Subcutaneous adipose tissue (tissue), 4 donors: ENCODE data around the gene PKP1. TPM values are rescaled to one million over a fixed set of nuclear protein-coding genes. Genes with fewer than 3 reads are reported as not detected.

Source experiments
- total RNA-seq, 4 donors: library from RNA; depleted of rRNA; stranded (reverse); fragments of >200 nt; gene quantifications; one replicate each; pipeline ENCODE4 v1.1.0, GENCODE V29; 2016
- TF ChIP-seq, protein P1 (sequence below): fragments of 450-650 bp; IDR thresholded peaks from one replicate; pipeline ENCODE4 v1.5.1; 2016; ENCODE audit warnings: low read depth, mild to moderate bottlenecking, control low read depth, antibody characterized with exemption, moderate library complexity

Gene PKP1
- total RNA-seq, 4 donors from 2014 or later = 0.51 to 13.6 (median 6.2) TPM

DNA sequence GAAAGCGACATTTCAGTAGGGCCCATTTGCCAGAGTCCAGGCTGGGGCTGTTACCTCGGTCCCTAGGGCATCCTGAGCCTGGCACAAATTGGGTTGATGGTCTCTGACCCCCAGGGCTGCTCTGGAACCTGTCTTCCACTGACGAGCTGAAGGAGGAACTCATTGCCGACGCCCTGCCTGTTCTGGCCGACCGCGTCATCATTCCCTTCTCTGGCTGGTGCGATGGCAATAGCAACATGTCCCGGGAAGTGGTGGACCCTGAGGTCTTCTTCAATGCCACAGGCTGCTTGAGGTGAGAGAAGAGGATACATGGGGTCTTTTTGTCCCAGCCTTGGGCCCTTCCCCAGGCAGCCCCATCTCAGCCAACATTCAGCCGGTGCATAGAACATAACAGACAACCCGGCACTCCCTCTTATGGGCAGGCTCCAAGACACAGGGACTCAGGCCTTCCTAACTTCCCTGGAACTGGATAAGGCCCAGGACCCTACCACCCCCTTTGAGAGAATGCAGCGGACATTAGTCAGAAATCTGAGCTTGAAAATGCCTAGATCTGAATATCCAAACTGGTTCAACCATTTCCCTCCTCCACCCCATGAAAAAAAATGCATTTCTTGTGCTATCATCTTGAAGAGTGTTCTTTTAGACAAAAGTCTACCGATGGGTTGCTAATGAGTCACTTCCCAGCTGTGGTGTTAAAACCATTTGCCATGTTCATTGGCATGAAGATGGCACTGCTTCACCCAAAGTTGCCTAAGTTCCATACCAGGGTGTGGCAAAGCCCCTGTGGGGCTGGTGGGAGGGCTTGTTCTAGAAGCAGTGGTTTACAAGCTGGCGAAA lies 35.4 kb downstream of the PKP1 start:
- TF ChIP-seq, protein P1, sequence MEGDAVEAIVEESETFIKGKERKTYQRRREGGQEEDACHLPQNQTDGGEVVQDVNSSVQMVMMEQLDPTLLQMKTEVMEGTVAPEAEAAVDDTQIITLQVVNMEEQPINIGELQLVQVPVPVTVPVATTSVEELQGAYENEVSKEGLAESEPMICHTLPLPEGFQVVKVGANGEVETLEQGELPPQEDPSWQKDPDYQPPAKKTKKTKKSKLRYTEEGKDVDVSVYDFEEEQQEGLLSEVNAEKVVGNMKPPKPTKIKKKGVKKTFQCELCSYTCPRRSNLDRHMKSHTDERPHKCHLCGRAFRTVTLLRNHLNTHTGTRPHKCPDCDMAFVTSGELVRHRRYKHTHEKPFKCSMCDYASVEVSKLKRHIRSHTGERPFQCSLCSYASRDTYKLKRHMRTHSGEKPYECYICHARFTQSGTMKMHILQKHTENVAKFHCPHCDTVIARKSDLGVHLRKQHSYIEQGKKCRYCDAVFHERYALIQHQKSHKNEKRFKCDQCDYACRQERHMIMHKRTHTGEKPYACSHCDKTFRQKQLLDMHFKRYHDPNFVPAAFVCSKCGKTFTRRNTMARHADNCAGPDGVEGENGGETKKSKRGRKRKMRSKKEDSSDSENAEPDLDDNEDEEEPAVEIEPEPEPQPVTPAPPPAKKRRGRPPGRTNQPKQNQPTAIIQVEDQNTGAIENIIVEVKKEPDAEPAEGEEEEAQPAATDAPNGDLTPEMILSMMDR = no peak

DNA sequence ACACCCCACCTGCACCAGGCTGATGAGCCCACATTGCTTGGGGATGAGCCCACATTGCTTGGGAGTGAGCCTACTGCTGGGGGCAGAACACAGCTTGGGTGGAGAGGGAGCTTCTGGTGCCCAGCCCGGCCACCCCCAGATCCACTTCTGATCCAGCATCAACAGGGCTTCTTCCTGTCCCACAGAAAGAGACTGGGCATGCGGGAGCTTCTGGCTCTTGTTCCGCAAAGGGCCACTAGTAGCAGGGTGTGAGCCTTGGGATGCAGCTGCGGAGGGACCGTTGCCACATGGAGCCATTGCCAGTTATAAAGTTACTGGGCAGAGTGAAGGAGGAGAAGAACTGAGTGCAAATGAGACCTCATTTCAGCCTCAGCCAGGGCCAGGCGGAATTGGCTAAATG lies 36.3 kb downstream of the PKP1 start:
- TF ChIP-seq, protein P1 = no peak

DNA sequence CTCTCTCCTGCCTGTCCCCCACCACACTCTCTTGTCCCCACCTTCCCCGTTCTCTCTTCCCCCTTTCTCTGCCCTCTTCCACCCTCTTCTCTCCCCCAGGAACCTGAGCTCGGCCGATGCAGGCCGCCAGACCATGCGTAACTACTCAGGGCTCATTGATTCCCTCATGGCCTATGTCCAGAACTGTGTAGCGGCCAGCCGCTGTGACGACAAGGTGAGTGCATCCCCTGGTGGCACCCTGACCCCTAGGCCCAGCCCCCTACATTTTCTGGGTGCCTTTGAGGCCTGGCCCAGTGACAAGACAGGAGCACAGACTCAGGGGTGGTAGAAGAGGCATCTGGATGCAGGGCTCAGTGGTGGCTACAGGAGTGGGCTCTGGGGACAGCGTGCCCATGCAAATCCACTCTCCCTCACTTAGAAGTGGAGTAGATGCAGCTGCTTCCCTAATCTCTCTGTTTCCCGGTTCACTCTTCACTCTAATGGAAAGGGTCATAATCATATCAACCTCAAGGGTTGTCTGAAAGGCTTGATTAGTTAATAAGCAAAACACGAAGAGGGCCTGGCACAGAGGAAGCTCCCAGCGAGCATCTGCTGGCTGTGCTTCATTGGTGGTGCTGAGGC lies 37.0 kb downstream of the PKP1 start:
- TF ChIP-seq, protein P1 = no peak

DNA sequence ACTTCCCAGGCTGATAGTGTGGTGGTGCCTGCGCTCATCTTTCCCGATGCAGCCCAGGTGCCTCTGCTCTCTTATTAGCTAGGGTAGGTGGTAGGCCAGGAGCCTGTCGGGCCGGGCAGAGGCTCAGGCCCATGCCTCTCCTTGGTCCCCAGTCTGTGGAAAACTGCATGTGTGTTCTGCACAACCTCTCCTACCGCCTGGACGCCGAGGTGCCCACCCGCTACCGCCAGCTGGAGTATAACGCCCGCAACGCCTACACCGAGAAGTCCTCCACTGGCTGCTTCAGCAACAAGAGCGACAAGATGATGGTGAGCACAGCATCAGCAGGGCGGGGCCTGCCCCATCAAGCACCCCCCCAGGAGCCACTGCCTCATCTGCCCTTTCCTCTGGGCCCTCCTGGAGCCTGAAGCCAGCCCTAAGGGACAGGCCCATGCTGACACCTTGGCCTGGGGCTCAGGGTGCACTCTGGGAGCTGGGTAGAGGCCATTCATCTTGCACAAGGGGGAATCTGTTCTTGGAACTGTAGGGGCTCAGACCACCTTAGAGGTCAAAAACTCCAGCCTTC lies 38.6 kb downstream of the PKP1 start:
- TF ChIP-seq, protein P1 = no peak

DNA sequence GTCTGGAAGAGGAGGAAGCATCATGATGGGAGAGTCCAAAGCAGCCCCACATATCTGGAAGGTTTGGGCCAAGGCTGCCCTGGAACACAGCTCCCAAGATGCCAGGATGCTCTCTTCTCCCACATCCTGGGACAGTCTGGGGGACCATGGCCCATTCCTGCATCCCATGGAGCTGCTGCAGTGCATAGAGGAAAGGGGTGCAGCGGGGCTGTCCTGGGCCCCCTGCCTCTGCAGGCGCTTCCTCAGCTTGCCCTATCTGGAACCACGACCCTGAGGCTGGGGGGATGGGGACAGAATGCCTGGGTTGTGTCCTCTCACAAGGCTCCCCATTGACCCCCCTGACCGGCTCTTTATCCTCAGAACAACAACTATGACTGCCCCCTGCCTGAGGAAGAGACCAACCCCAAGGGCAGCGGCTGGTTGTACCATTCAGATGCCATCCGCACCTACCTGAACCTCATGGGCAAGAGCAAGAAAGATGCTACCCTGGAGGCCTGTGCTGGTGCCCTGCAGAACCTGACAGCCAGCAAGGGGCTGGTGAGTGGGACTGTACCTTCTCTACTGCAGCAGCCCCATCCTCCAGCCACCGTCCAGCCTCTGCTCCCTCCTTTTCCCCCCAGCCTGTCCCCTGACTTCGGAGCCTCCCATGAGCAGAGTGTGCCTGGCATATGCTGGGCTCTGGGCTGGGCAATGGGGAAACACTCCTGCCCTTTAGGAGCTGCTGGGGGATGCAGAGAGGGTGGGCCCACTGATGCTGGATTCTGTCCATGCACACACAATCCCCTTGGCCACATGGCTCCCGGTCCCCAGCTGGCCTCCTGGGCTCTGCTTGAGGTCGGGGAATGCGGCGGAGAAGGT lies 39.6 kb downstream of the PKP1 start:
- TF ChIP-seq, protein P1 = no peak

DNA sequence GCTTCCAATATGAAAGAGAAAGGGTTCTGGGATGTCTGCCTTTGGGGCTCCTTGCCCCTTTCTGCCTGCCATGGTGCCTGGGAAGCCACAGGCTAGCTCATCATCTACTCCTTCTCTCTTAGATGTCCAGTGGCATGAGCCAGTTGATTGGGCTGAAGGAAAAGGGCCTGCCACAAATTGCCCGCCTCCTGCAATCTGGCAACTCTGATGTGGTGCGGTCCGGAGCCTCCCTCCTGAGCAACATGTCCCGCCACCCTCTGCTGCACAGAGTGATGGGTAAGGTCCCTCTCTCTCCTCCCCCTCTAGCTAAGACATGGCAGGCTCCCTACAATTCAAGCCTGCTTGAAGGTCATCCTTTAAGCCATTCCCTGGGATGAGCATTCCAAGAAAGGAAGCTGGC lies 41.0 kb downstream of the PKP1 start:
- TF ChIP-seq, protein P1 = no peak
